H1 (cell line): ENCODE data around the gene CTNNA3. TPM values are rescaled to one million over a fixed set of nuclear protein-coding genes. Genes with fewer than 3 reads are reported as not detected.

ENCODE experiments used
- HDAC6 ChIP-seq: IDR thresholded peaks from one replicate; pipeline ENCODE4 v1.7.1; 2012; ENCODE audit warnings: low read depth, mild to moderate bottlenecking, inconsistent platforms, low read length, moderate library complexity
- MAFK ChIP-seq: IDR thresholded peaks from 2 replicates; pipeline ENCODE4 v1.6.1; 2012; ENCODE audit warnings: low read depth, mild to moderate bottlenecking, improper control_type of control experiment, low read length
- SP4 ChIP-seq: IDR thresholded peaks from 2 replicates; pipeline ENCODE4 v1.6.1; 2012; ENCODE audit warnings: low read length, inconsistent platforms
- polyA plus RNA-seq, 7 experiments: library from polyadenylated mRNA; depleted of rRNA in 3 of 7; stranded (reverse) in 5 of 7; unstranded in 2 of 7; fragments of >200 nt in 5 of 7; fragments of 200-250 nt in 2 of 7; gene quantifications; 1 replicate in 5 of 7; 2 replicates in 1 of 7; 4 replicates in 1 of 7; pipeline versions ENCODE4 v1.2.1 to v1.2.3, GENCODE V29; 2011 to 2013; ENCODE audit warnings: missing spikeins in 2 of 7, mixed read lengths in 2 of 7
- total RNA-seq: library from RNA; stranded (reverse); fragmentation: NEBNext Ultra II Directional; extraction: Animal tissue kit (Norgen Biotek cat#: 25700); gene quantifications from 2 replicates; pipeline ENCODE4 v1.2.1, GENCODE V29; 2021

The CTNNA3 gene
- total and polyA plus RNA-seq, 2 of the 8 experiments (the other 6 are each of a cell fraction or from before 2014, with no cell fraction given) = 1.3 to 1.5 TPM

- TF ChIP-seq MAFK (no peak), HDAC6 (no peak), SP4 (no peak)
These were observed 539.8 kb downstream of the CTNNA3 start (continued) for GRCh38 chr10:67156239-67156638.
